HepG2 (cell line): ENCODE measurements around the gene PNPLA8. TPM values are rescaled to one million over a fixed set of nuclear protein-coding genes. Genes with fewer than 3 reads are reported as not detected.

Source experiments
- MTA1 ChIP-seq: sonication (generic); formaldehyde crosslinking; IDR thresholded peaks from 2 replicates; pipeline ENCODE4 v1.4.0; 2020; ENCODE audit warnings: missing genetic modification reagents, mild to moderate bottlenecking, borderline replicate concordance
- NFRKB ChIP-seq: fragments of 450-650 bp; IDR thresholded peaks from 2 replicates; pipeline ENCODE4 v1.6.1; 2017
- NR1H2 ChIP-seq: sonication (generic); formaldehyde crosslinking; IDR thresholded peaks from 2 replicates; pipeline ENCODE4 v1.8.1; 2022; ENCODE audit warnings: low read depth, missing genetic modification reagents, borderline replicate concordance
- ZBTB37 ChIP-seq: sonication (generic); formaldehyde crosslinking; IDR thresholded peaks from 2 replicates; pipeline ENCODE4 v1.4.0; 2020; ENCODE audit warnings: mild to moderate bottlenecking, missing genetic modification reagents
- ZNF251 ChIP-seq: sonication (generic); formaldehyde crosslinking; IDR thresholded peaks from 2 replicates; pipeline ENCODE4 v1.9.0; 2021; ENCODE audit warnings: mild to moderate bottlenecking, missing genetic modification reagents
- ZNF562 ChIP-seq: sonication (generic); formaldehyde crosslinking; IDR thresholded peaks from 2 replicates; pipeline ENCODE4 v1.8.0; 2022; ENCODE audit warnings: missing genetic modification reagents, borderline replicate concordance
- ZNF597 ChIP-seq: sonication (generic); formaldehyde crosslinking; IDR thresholded peaks from 2 replicates; pipeline ENCODE4 v1.5.0; 2020; ENCODE audit warnings: missing genetic modification reagents
- ZNF781 ChIP-seq: sonication (generic); formaldehyde crosslinking; IDR thresholded peaks from 2 replicates; pipeline ENCODE4 v1.5.1; 2020; ENCODE audit warnings: borderline replicate concordance, mild to moderate bottlenecking, missing genetic modification reagents; ENCODE audit errors: not compliant biosample characterization
- polyA plus RNA-seq, 8 experiments: library from polyadenylated mRNA; depleted of rRNA in 3 of 8; stranded (reverse) in 7 of 8; unstranded in 1 of 8; fragments of >200 nt; fragmentation: Illumina TruSeq in 4 of 8; extraction: Trizol in 4 of 8; gene quantifications; 2 replicates each; pipeline versions ENCODE4 v1.2.1 to v1.2.3, GENCODE V29; 2011 to 2016; ENCODE audit warnings: low read depth in 4 of 8, missing spikeins in 1 of 8, mixed read lengths in 1 of 8; ENCODE audit not compliant: insufficient read depth in 1 of 8
- total RNA-seq, 5 experiments: library from RNA; depleted of rRNA; stranded (reverse); fragments of >200 nt; fragmentation: Illumina TruSeq; extraction: Trizol; gene quantifications; 2 replicates each; pipeline ENCODE4 v1.2.3, GENCODE V29; 2016; ENCODE audit warnings: low read depth in 1 of 5
- TF ChIP-seq, protein P1 (sequence below): IDR thresholded peaks from 2 replicates; pipeline ENCODE4 v1.6.1; 2012; ENCODE audit warnings: low read length, improper control_type of control experiment
- TF ChIP-seq, protein P2 (sequence below): sonication (generic); formaldehyde crosslinking; IDR thresholded peaks from one replicate; pipeline ENCODE4 v1.5.1; 2020; ENCODE audit warnings: mild to moderate bottlenecking, missing genetic modification reagents; ENCODE audit errors: not compliant biosample characterization

PNPLA8 gene
- total and polyA plus RNA-seq, 2 of the 13 experiments (the other 11 are each of a cell fraction or from before 2014, with no cell fraction given), result 6.3 to 11.4 TPM

- TF ChIP-seq, protein P1, sequence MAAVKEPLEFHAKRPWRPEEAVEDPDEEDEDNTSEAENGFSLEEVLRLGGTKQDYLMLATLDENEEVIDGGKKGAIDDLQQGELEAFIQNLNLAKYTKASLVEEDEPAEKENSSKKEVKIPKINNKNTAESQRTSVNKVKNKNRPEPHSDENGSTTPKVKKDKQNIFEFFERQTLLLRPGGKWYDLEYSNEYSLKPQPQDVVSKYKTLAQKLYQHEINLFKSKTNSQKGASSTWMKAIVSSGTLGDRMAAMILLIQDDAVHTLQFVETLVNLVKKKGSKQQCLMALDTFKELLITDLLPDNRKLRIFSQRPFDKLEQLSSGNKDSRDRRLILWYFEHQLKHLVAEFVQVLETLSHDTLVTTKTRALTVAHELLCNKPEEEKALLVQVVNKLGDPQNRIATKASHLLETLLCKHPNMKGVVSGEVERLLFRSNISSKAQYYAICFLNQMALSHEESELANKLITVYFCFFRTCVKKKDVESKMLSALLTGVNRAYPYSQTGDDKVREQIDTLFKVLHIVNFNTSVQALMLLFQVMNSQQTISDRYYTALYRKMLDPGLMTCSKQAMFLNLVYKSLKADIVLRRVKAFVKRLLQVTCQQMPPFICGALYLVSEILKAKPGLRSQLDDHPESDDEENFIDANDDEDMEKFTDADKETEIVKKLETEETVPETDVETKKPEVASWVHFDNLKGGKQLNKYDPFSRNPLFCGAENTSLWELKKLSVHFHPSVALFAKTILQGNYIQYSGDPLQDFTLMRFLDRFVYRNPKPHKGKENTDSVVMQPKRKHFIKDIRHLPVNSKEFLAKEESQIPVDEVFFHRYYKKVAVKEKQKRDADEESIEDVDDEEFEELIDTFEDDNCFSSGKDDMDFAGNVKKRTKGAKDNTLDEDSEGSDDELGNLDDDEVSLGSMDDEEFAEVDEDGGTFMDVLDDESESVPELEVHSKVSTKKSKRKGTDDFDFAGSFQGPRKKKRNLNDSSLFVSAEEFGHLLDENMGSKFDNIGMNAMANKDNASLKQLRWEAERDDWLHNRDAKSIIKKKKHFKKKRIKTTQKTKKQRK, result no peak
- TF ChIP-seq NFRKB (no peak), NR1H2 (CRISPR knock-in tag) (no peak), ZBTB37 (CRISPR knock-in tag) (no peak), ZNF562 (CRISPR knock-in tag) (no peak), ZNF781 (peak; percentile 20), ZNF251 (CRISPR knock-in tag) (no peak), MTA1 (CRISPR knock-in tag) (0 out of 2 replicates have a peak, but pooled peaks have one; percentile 32), ZNF597 (no peak)
- TF ChIP-seq, protein P2, sequence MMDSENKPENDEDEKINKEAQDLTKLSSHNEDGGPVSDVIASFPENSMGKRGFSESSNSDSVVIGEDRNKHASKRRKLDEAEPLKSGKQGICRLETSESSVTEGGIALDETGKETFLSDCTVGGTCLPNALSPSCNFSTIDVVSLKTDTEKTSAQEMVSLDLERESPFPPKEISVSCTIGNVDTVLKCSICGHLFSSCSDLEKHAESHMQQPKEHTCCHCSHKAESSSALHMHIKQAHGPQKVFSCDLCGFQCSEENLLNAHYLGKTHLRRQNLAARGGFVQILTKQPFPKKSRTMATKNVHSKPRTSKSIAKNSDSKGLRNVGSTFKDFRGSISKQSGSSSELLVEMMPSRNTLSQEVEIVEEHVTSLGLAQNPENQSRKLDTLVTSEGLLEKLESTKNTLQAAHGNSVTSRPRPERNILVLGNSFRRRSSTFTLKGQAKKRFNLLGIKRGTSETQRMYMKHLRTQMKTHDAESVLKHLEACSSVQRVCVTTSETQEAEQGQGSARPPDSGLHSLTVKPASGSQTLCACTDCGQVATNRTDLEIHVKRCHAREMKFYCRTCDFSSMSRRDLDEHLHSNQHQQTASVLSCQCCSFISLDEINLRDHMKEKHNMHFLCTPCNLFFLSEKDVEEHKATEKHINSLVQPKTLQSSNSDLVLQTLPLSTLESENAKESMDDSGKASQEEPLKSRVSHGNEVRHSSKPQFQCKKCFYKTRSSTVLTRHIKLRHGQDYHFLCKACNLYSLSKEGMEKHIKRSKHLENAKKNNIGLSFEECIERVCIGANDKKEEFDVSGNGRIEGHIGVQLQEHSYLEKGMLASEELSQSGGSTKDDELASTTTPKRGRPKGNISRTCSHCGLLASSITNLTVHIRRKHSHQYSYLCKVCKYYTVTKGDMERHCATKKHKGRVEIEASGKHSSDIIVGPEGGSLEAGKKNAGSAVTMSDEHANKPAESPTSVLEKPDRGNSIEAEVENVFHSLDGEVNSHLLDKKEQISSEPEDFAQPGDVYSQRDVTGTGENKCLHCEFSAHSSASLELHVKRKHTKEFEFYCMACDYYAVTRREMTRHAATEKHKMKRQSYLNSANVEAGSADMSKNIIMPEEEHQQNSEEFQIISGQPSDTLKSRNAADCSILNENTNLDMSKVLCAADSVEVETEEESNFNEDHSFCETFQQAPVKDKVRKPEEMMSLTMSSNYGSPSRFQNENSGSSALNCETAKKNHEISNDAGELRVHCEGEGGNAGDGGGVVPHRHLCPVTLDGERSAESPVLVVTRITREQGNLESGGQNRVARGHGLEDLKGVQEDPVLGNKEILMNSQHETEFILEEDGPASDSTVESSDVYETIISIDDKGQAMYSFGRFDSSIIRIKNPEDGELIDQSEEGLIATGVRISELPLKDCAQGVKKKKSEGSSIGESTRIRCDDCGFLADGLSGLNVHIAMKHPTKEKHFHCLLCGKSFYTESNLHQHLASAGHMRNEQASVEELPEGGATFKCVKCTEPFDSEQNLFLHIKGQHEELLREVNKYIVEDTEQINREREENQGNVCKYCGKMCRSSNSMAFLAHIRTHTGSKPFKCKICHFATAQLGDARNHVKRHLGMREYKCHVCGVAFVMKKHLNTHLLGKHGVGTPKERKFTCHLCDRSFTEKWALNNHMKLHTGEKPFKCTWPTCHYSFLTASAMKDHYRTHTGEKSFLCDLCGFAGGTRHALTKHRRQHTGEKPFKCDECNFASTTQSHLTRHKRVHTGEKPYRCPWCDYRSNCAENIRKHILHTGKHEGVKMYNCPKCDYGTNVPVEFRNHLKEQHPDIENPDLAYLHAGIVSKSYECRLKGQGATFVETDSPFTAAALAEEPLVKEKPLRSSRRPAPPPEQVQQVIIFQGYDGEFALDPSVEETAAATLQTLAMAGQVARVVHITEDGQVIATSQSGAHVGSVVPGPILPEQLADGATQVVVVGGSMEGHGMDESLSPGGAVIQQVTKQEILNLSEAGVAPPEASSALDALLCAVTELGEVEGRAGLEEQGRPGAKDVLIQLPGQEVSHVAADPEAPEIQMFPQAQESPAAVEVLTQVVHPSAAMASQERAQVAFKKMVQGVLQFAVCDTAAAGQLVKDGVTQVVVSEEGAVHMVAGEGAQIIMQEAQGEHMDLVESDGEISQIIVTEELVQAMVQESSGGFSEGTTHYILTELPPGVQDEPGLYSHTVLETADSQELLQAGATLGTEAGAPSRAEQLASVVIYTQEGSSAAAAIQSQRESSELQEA (CRISPR knock-in tag), result peak; percentile 31
These were observed at the start of gene PNPLA8 (continued) for GRCh38 chr7:108525985-108526767.
